Natural killer cell (primary cell): ENCODE data around the gene ZNF213. TPM values are rescaled to one million over a fixed set of nuclear protein-coding genes. Genes with fewer than 3 reads are reported as not detected.

Experiments
- ATAC-seq, 3 donors: fragments of 150-1000 bp in 2 of 3; fragments of 200-7000 bp in 1 of 3; cut with Tn5 transposase; 1 replicate in 1 of 3; 2 replicates in 2 of 3; pipeline ENCODE4 v1.10.0; 2021; ENCODE audit warnings: mild to moderate bottlenecking in 2 of 3, moderate library complexity in 2 of 3
- DNase-seq, 2 donors: peaks; one replicate each; pipeline versions ENCODE4 v3.0.0 to v3.0.0-alpha.2; 2013 to 2021; ENCODE audit warnings: mixed read lengths in 1 of 2
- H3K27ac ChIP-seq: one replicate; pipeline ENCODE4 v1.5.1; 2013; ENCODE audit warnings: mild to moderate bottlenecking, low read length
- H3K27me3 ChIP-seq: one replicate; pipeline ENCODE4 v1.6.1; 2013; ENCODE audit warnings: low read length; ENCODE audit not compliant: control insufficient read depth, insufficient read depth
- H3K36me3 ChIP-seq: one replicate; pipeline ENCODE4 v1.6.1; 2013; ENCODE audit warnings: low read length; ENCODE audit not compliant: control insufficient read depth, insufficient read depth
- H3K4me1 ChIP-seq: one replicate; pipeline ENCODE4 v1.6.1; 2013; ENCODE audit warnings: low read length; ENCODE audit not compliant: control insufficient read depth, insufficient read depth
- H3K4me3 ChIP-seq: one replicate; pipeline ENCODE4 v1.5.1; 2013; ENCODE audit warnings: low read length
- H3K9me3 ChIP-seq: one replicate; pipeline ENCODE4 v1.6.1; 2013; ENCODE audit warnings: low read length; ENCODE audit not compliant: control insufficient read depth, insufficient read depth
- H3K27ac Mint-ChIP-seq, 2 donors: one replicate each; pipeline ENCODE4 v1.8.0; 2022; ENCODE audit warnings: mild to moderate bottlenecking in 2 of 2, mixed read lengths in 2 of 2, moderate library complexity in 1 of 2
- H3K27me3 Mint-ChIP-seq, 2 donors: one replicate each; pipeline ENCODE4 v1.8.0; 2022; ENCODE audit warnings: low read depth in 2 of 2, mixed read lengths in 2 of 2
- H3K36me3 Mint-ChIP-seq: one replicate; pipeline ENCODE4 v1.8.0; 2022; ENCODE audit warnings: mixed read lengths
- H3K4me1 Mint-ChIP-seq, 2 donors: one replicate each; pipeline ENCODE4 v1.8.0; 2022; ENCODE audit warnings: mixed read lengths in 2 of 2
- H3K4me3 Mint-ChIP-seq: one replicate; pipeline ENCODE4 v1.8.0; 2022; ENCODE audit warnings: mild to moderate bottlenecking, moderate library complexity, mixed read lengths
- H3K9me3 Mint-ChIP-seq, 2 donors: one replicate each; pipeline ENCODE4 v1.8.0; 2022; ENCODE audit warnings: mixed read lengths in 2 of 2
- CTCF ChIP-seq: fragments of 200-600 bp; IDR thresholded peaks from one replicate; pipeline ENCODE4 v1.8.0; 2022; ENCODE audit warnings: antibody characterized with exemption
- WGBS: methylation state at CpG from one replicate; pipeline ENCODE4 v1.1.7; 2013; ENCODE audit warnings: missing lambda C conversion rate; ENCODE audit not compliant: insufficient coverage; 5-methylcytosine and 5-hydroxymethylcytosine counted together
- intact Hi-C: fragments of 100-400 bp; cut with micrococcal nuclease; formaldehyde crosslinking; loops from one replicate; pipeline ENCODE4 v1.14.2; 2022
- total RNA-seq, 4 donors: library from RNA; stranded (reverse); fragments of 120-200 nt in 1 of 4; gene quantifications; one replicate each; pipeline versions ENCODE4 v1.2.3 to v1.2.4, GENCODE V29; 2013 to 2022

Gene ZNF213
- total RNA-seq, 3 donors from 2014 or later (not counting 1 experiment from before 2014, with no cell fraction given): 4.8 to 6.8 (median 5.1) TPM

GRCh38 chr16:3106205-3106928 is 28.5 kb upstream of the ZNF213 start:
- H3K36me3 ChIP-seq: no peaks in the 10 kb centered on the region
- Mint-ChIP-seq H3K27ac (peak overlapping the region; percentile 77 to 94), H3K4me1 (peaks cover 23 to 24% of the 10 kb centered on the region in 2 donors), H3K9me3 (no peaks in the 10 kb centered on the region), H3K36me3 (no peaks in the 10 kb centered on the region), H3K4me3 (peak overlapping the region; percentile 97), H3K27me3 (no peaks in the 10 kb centered on the region)
- ATAC-seq (peak; percentile 85 to 97 (median 86)), DNase-seq (peak; percentile 89 to 93)
- peak overlapping the region; percentile 98 for H3K27ac ChIP-seq
- whole genome bisulfite sequencing: under 1% methylated on average over 74 of the region's 74 CpGs
- H3K9me3 ChIP-seq: no peaks in the 10 kb centered on the region
- TF ChIP-seq CTCF: no peak
- peak overlapping the region; percentile 87 for H3K4me3 ChIP-seq
- intact Hi-C loops: loop anchor here (1.0 kb wide), 1 partner anchor 18 kb away; no protein-coding TSS in a partner anchor
- peaks cover 35% of the 10 kb centered on the region for H3K4me1 ChIP-seq
- no peaks in the 10 kb centered on the region for H3K27me3 ChIP-seq

GRCh38 chr16:3112058-3112880 is 22.6 kb upstream of the ZNF213 start, which contains the start of gene ZNF205:
TSS of gene ZNF205 (plus strand) at chr16:3112586. CDS start at chr16:3113431, 845 bp downstream.
- H3K4me1 Mint-ChIP-seq: peaks cover 2% of the 10 kb centered on the region in 2 donors
- no peaks in the 10 kb centered on the region for H3K27me3 Mint-ChIP-seq
- Histone ChIP-seq H3K27ac (no peak within 1 kb of the TSS), H3K9me3 (no peaks in the 10 kb centered on the region), H3K27me3 (no peaks in the 10 kb centered on the region), H3K36me3 (no peaks in the 10 kb centered on the region), H3K4me3 (no peak within 1 kb of the TSS), H3K4me1 (peaks cover 2% of the 10 kb centered on the region)
- WGBS: 38% methylated on average over 17 of the region's 23 CpGs
- no peaks in the 10 kb centered on the region for H3K9me3 Mint-ChIP-seq
- no peak for ATAC-seq
- no peak within 1 kb of the TSS for H3K27ac Mint-ChIP-seq
- H3K36me3 Mint-ChIP-seq: no peaks in the 10 kb centered on the region
- no peak within 1 kb of the TSS for H3K4me3 Mint-ChIP-seq
- intact Hi-C loops: no loop called here
- DNase-seq: no peak
- no peak for TF ChIP-seq CTCF

GRCh38 chr16:3112881-3113574 is 21.8 kb upstream of the ZNF213 start:
- no peaks in the 10 kb centered on the region for H3K27me3 Mint-ChIP-seq
- no peaks in the 10 kb centered on the region for H3K4me1 Mint-ChIP-seq
- DNase-seq (no peak), ATAC-seq (no peak)
- no peaks in the 10 kb centered on the region for H3K9me3 ChIP-seq
- H3K36me3 Mint-ChIP-seq: no peaks in the 10 kb centered on the region
- no peak for TF ChIP-seq CTCF
- no peak overlapping the region for H3K4me3 Mint-ChIP-seq
- no peaks in the 10 kb centered on the region for H3K9me3 Mint-ChIP-seq
- no peak overlapping the region for H3K27ac Mint-ChIP-seq
- H3K27me3 ChIP-seq: no peaks in the 10 kb centered on the region
- intact Hi-C loops: no loop called here
- H3K36me3 ChIP-seq: no peaks in the 10 kb centered on the region
- no peaks in the 10 kb centered on the region for H3K4me1 ChIP-seq
- no peak overlapping the region for H3K27ac ChIP-seq
- H3K4me3 ChIP-seq: no peak overlapping the region
- WGBS: 59% methylated on average over 19 of the region's 19 CpGs
